GM19351 (cell line): ENCODE results near the gene ADAMTS13.

ENCODE experiments used
- ATAC-seq: cut with Tn5 transposase; IDR thresholded peaks from one replicate; pipeline ENCODE4 v1.9.1; 2021; ENCODE audit warnings: mild to moderate bottlenecking, moderate library complexity; ENCODE audit not compliant: unreplicated experiment

ADAMTS13 gene

DNA sequence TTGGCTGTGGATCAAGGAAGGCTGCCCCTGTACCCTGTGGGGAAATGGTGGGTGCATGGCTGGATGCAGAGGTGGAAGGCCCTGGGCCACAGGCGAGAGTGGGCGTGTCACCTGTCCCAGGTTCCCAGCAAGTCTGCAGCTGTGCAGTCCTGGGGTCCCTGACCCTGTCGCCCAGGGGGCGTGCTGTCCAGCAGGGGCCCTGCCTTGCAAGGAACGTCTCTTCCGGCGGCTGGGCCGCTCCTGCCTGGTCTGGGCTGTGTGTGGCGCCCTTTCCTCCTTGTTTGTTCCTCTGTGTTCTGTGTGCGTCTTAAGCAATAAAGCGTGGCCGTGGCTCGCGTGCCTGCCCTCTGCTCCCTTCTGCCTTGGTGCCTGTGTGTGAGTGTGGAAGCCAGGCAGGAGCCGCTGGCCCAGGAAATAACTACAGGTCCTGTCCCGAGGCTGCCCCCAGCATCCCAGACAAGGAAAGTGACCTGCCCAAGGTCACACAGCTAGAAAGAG is 48.3 kb downstream of the ADAMTS13 start:
- no peak for ATAC-seq

DNA sequence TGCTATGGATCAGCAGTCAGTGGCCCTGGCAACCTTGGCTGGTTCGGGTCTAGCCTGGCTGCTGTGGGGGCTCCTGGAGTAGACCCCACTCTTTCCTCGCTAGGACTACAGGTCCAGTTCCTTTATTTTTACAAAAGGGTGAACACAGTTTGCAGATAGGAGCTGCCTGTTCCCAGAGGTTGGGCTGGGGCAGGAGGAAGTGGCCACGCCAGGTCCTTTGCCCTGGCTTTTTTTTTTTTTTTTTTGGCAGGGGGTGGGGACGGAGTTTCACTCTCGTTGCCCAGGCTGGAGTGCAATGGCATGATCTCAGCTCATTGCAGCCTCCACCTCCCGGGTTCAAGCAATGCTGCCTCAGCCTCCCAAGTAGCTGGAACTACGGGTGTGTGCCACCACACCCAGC is 48.8 kb downstream of the ADAMTS13 start:
- no peak for ATAC-seq

DNA sequence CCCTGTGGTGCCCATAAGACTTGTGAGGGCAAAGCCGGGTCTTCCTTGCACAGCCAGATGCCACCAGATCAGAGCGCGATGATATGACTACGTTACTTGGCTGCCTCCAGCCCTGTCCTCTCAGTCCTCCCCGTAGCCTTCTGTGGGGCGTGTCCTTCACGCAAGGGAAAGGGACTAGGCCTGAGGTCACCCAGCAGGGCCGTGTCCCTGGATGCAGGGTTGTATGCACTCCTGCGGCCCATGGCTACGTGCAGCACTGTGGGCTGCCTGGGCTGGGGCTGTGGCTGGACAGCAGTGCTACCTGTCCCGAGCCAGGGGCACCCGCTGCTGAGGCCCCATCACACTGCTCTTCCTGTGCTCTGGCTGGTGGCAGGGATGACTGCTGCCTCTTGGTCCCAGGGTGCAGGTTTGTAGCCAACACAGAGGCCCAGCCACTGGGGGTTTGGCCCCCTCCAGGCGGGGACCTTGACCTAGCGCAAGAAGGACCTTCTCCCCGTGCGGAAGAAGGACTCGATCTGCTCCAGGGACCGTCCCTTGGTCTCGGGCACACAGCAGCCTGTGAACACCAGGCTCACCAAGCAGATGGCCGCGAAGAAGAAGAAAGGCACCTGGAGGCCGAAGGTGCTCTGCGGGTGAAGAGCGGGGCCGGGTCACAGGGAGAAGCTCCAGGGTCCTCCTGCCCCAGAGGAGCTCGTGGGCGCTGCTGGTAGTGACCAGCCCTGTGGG is 49.5 kb downstream of the ADAMTS13 start:
- ATAC-seq: no peak

DNA sequence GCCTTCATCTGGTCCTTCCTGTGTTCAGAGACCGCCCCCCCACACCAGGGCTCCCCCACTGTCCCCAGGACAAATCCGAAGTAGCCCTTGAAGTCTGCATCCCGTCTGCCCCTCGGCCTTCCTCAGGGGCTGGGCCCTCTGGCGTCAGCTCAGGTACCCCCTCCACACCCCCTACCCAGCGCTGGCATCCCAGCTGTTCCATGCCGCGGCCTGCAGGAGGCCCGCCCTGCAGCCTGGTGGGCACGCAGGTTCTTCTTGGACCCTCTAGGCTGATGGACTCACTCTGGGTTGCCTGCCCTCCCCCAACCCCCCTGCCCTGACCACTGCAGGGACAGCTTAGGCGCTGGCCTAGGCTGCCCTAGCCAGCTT is 50.1 kb downstream of the ADAMTS13 start:
- ATAC-seq: no peak

DNA sequence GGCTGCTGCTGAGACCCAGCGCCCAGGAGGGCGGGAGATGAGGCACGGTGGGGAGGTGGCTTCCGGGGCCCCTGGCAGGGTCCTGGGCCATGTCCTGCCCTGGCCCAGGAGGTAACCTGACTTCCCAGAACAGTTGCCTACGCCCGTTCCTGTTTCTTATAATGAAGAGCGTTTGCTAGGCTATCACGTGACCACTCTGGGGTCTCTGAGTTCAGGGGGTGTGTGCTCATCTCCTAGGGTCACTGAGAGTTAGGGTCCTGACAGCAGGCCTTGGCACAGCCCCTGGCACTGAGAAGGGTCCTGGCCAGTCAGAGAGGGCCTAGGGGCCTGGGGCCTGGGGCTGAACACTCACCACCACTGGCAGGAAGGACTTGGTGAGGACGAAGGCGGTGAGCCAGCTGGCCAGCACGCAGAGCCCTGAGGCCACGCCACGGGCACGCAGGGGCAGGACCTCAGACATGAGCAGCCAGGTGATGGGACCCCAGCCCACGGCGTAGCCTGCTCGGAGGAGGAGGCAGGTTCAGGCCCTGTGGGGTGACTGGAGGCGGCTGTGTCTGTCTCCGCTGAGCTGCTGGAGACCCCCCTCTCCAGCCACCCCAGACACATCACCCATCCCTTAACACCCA is 50.7 kb downstream of the ADAMTS13 start:
- ATAC-seq: no peak

DNA sequence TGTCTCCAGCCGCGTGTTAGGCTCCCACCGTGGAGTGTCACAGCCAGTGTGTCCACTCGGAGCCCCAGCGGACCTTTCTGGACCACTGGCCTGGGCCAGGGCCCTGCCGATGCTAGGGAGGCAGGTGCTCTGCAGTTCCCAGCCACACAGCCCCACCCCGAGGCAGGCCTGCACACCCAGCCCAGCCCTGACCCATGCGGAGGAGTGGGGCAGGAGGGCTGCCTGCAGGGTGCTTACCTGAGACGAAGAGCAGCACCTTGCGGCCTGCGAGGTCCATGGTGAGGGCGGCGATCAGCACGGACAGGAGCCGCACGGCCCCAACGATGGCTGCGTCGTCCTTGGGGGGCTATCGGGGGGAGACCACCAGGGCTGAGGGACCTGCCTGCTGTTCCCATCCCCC is 51.6 kb downstream of the ADAMTS13 start:
- no peak for ATAC-seq

DNA sequence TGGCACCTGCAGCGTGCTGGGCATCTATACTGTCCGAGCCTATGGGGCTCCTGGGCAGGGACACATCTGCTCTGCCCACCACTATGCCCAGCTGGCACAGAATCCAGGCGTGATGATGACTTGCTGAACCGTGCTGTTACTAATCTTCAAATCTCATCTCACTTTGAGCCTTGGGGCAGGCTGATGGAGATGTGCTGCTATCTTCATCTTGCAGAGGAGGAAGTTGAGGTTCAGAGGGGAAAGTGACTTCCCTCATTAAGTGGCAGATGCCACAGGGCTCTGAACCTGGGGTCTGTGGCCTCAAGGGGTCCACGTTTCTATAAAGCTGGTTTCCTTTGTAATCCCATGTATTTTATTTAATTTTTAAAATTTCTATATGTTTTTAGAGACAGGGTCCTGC is 52.0 kb downstream of the ADAMTS13 start:
- ATAC-seq: no peak

DNA sequence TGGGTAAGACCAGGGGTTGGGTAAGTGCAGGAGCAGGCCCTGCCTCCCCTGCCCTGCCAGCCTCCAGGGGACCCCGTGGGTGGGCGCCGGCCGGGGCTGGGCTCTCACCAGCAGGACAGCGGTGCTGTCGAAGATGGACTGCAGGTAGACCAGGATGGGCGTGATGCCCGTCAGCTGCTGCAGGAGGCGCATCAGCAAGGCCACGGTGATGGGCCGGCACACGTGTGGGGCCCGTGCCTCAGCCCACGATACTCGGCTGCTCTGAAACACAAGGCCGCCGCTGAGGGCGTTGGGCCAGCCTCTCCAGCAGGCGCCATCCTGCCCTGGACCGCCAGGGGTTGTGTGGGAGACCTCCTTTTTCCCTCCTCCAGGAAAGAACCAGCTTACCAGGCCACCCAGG is 52.7 kb downstream of the ADAMTS13 start:
- ATAC-seq: no peak

DNA sequence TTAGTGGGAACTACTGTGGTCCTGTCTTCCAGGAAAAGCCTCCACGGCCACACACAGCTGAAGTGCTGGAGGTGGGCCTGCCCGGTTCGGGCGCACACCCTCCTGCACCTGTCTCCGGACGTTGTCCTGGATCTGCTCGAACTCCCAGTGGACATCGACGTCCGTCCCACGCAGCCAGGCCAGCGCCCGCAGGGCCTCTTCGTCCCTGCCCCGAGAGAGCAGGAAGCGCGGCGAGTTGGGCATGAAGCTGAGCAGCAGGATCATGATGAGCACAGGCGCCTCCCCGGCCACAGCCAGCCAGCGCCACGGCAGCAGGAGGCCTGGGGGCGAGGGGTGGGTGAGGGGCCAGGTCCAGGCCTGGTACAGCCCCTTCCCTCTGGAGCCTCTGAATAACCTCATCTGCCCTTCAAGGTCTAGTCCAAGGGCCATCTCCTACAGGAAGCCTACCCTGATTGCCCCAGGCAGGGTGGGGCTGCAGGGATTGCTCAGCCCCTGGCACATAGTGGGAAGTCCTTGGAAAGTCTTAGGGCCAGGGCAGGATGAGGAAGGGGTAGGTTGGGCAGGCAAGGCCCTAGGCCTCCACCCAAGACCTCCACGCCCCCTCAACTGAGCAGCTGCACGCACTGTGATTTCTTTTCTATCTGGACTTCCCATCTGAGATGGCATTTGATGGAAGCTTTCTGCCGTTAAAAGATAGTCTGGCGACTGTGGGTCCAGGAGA is 53.3 kb downstream of the ADAMTS13 start:
- ATAC-seq: no peak

DNA sequence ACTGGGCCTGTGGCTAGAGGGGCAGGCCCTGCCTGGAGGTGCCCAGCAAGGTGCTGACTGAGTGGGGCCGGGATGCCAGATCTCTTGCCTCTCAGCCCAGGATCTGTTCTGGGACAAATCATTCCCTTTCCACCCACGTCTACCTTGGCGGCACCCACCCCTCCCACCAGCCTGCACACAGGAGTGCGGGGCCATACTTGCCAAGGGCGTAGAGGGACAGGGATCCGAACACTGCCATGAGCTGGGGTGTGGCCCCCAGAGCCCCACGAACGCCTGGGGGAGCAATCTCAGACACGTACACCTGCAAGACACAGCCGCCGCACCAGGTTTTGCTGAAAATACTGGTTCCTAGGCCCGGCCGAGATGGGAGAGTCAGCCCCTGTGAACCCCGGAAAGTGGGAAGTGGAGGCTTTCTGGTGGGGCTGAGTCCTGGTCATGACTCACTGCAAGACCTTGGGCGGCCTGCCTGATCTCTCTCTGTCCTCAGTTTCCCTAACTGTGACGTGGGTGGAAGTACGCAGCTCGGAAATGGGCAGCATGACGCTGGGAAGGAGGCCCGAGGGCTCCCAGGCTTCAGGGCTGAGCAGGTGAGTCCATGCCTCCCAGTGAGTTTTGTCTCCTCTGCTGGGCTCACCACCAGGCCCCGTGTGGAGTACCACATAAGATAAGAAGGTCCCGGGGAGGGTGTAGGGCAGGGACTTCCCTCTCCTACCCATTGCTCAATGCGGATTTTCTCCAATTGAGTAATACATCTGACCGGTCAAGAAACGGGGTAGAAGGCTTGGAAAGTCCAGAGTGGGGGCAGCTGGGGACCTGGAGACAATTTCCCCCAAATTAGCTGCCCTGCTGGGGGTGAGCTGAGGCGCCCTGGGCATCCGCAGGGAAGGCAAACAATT is 54.1 kb downstream of the ADAMTS13 start:
- ATAC-seq: no peak

DNA sequence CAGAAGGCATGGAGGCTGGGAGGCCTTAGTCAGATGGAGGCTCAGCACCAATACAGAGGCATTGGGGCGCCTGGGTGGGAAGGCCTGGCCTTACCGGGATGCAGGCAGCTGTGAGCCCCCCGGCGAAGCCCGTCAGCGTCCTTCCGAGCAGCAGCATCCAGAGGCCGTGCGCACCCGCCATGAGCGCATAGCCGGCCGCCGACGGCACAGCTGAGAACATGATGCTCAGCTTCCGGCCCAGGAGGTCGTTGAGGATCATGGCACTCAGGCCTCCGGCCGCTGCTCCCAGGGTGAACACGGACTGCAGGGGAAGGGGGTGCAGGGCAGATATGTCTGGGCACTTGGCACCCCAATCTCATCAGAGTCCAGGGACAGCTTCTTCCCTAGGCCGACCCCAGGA is 54.8 kb downstream of the ADAMTS13 start:
- no peak for ATAC-seq

DNA sequence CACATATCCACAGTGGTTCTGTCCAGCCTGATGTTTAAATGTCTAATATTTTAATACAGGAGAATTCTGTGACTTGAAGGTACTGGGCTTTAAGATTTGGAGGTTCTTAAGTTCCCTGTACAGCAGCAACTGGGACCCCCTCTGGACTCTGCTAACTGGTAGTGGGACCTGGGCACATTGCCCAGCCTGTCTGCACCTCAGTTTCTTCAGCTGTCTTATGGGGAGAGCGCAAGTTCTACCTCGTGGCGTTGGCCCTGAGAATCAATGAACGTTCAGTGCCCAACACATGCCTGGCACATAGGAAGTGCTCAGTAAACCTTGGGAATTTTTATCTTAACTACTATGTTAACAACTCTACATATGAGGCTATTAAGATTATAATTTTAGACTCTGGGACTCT is 55.3 kb downstream of the ADAMTS13 start:
- no peak for ATAC-seq

DNA sequence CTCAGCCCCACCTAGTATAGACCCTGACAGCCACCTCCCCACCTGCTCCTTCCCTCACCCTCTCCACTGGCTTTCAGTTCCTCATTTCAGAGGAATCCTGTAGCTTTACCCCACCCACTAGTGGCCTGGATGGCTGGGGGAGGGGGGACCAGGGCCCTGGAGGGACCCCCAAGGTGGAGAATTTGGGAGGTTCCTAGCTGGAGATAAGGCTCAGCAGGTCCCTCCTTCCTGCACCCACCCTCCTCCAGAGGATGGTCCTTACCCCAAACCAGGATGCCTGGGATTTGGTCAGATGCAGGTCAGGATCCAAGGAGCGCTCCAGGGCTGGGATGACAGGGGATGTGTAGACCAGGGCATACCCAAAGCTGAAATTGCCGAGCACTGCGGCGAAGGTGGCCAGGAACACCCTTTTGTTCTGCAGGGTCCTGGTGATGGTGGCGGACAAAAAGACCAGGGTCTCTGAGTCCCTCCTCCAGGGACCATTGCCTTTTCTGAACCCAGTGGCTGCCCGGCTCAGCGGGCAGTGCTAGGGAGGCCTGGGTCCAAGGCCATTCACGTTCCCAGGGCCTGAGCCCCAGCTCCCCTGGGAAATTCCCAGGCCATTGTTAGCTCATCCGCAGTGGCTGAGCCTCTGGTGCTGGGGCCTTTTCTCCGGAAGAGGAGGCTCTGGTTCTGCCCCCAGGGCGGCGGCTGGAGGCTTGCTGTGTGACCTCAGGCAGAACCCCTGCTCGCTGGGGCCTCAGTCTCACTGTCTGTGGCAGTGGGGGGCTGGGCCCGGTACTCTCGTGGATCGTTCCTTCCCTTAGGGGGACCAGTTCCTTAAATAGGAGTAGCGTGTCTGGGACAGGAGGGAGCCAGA is 56.1 kb downstream of the ADAMTS13 start:
- ATAC-seq: peak; percentile 35

DNA sequence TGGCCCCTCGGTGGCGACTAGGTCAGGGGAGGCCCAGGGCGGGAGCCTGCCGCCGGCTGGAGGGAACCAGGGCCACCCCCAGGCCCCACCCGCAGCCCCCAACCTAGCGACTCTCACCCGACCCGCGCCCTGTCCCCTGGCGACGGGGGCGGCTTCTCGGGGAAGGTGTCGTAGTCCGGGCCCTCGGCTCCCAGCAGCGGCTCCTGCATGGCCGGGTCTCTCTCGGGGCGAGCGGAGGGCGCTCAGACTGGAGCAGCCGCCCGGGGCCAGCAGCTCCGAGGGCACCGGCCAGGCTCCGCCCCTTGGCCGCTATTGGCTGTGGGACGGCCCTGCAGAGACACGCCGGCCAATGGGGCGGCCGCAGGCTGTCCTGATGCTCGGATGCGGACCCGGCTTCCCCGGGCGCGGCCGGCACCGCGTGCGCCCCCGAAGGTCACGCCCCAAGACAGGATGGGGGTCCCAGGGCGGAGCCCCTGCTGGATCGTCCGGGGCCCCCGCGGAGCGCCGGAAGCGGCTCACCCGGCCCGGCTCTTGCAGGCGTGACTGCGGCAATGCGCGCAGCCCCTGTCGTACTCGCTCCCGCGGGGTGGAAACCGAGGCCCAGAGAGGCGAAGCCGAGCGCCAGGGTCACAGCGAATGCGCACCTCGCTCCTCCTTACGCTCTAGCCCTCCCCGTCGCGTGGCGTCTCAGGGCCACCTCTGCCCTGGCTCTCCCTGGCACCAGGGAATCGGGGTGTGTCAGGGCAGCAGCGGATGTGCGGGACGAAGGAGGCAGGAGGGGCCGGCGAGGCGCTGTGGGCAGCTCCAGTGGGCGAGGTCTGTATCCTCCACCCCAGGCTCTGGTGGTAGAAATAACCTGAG is 56.9 kb downstream of the ADAMTS13 start, which contains the start of gene SLC2A6:
Gene SLC2A6 (minus strand): TSS at position 249 of the 861 bp plus-strand sequence. CDS start 40 bp downstream, at position 209.
- ATAC-seq: peak; percentile 91

DNA sequence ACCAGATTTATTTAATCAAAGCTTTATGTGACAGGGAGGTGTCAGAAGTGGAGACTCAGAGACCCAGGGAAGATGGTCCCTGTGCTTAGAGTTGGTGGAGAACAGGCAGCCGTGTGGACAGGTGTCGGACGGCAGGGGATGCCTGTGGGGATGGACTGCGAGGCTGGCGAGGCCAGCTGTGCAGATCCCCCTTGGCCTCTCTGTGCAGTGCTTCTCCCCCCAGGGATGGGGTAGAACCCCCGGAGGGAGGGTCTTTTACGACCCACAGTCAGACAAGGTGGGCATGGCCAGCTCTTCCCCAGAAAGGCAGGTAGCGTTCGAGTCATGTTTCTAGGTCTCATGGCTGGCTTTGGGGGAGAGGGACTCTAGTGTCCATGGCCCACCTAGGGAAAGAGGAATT is 61.4 kb downstream of the ADAMTS13 start:
- no peak for ATAC-seq

DNA sequence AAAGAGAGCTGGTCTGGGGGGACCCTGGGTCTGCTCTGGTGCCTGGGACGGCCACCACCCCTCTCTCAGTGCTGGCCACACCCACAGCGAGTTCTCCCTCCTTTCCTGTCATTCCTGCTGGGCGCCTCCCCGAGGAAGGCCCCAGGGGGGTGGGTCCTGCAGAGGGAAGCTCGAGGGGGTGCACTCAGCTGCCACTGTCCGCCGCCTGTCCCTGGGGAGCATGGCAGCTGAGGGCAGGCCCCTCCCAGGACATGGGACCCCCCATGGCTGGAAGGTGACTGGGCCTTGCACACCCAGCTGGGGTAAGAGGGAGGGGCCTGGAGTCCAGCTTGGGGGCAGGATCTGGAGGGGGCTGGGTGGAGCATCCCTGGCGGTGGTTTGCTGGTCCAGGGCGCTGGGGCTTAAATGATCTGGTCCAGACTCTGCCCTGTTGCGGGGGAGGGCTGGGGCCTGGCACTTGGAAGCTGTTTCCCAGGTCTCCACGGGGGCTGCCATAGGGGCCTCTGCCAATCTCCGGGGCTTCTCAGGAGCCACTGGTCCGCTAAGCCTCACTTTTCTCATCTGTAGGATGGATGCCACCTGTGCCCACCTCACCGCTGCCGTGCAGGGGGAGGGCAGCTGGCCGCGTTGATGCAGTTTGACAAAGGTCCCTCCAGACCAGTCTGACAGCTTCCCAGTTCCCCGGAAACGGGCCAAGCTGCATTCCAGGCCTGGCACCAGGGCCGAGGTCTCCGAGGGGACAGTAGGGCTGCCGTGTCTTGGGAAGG is 62.7 kb downstream of the ADAMTS13 start:
- no peak for ATAC-seq

DNA sequence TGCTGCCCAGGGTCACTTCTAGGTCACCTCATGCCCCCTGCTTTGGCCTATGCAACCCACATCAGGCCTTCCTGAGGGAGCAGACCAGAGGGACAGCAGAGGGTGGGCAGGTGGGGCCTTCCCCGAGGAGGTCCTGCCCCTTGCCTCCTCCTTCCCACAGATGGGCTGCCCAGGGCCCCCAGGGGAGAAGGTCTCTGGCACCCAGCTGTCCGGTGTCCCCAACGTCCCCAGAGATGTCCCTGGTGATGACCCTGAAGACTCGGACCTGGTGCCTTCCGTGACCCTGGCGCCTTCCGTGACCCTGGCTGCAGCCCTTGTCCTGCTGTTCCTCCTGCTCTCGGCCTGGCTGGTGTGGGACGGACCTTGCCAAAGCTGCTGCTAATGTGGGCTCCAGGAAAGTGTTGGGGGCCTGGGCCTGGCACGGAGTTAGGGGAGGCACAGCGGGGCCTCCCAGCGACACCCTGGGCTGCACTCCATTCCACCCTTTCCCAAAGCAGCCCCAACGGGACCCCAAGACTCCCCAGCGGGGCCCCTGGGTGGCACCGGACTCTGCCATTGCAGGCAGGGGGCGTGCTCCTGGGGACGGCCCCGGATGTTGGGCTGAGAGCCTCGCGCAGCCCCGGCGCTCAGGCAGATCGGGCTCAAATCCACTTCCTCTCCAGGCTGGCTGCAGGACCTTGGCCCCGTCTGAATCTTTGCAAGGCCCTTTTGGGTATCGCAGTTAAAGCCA is 63.5 kb downstream of the ADAMTS13 start:
- ATAC-seq: no peak

DNA sequence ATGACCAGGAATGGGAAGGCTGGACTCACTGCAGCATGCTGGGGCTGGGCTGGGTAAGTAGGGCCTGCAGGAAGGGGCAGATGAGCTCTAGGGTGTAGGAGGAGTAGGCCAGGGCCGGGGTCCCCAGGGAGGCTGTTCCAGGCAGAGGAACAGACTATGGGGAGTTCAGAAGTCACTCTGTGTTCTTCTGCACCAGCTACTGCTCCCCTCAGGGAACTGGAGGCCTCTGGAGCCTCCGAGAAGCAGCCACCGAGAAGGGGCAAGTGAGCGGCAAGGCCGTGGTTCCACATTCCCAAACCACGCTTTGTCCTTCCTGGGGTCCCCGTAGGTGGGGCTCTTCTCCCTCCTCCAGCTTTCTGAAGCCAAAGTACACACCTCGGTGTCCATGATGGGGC is 65.2 kb downstream of the ADAMTS13 start:
- ATAC-seq: no peak
